ENCODE results near the gene CD2BP2.

DNA sequence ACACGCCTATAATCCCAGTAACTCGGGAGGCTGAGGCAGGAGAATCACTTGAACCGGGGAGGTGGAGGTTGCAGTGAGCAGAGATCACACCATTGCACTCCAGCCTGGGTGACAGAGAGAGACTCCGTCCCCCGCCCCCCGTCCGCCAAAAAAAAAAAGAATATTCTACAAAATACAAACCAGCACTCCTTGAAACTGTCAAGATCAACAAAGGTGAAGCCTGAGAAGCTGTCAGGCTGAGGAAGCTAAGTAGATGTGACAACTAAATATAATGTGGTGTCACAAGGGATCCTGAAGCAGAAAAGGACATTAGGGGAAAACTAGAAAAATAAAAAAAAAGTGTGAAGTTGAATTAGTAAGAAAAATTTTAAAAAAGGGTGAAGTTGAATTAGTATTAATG, 6.2 kb downstream of the CD2BP2 start:
- TF ChIP-seq RAD21 (IDR thresholded peaks at IDR 0.05; ENCODE audit: low read length) (no peak), CTCF (IDR thresholded peaks at IDR 0.05) (no peak), SMC3 (IDR thresholded peaks at IDR 0.05; ENCODE audit: low read depth, low read length) (no peak), EZH2phosphoT487 (IDR thresholded peaks at IDR 0.05; ENCODE audit: borderline replicate concordance, low read depth) (no peak), FOXM1 (IDR thresholded peaks at IDR 0.05; ENCODE audit: low read depth) (no peak), EP300 (IDR thresholded peaks at IDR 0.05; ENCODE audit: borderline replicate concordance in 1 of 2, low read depth in 1 of 2, low read length in 1 of 2) (no peak)

Data from SK-N-SH (cell line).